ENCODE data around the gene RSAD1.
A peak's percentile ranks its signal among the peaks of the same experiment; 100 is the strongest.

RSAD1 gene

GRCh38 chr17:50524838-50525237, 46.2 kb downstream of the RSAD1 start:
- ChIA-PET POLR2A (no interaction called here), CTCF (interaction anchor here (0.6 to 1.0 kb wide), 3 partner anchors 38 to 435 kb away, joined by 3 to 4 read pairs (median 4); no protein-coding TSS in a partner anchor)
- TF ChIP-seq TARDBP (IDR thresholded peaks at IDR 0.05) (no peak), BHLHE40 (IDR thresholded peaks at IDR 0.05; ENCODE audit: borderline replicate concordance) (no peak), FOXM1 (IDR thresholded peaks at IDR 0.05; ENCODE audit: borderline replicate concordance) (no peak), LEF1 (IDR thresholded peaks at IDR 0.05; ENCODE audit: borderline replicate concordance) (no peak), SP1 (IDR thresholded peaks at IDR 0.05) (no peak), ZNF384 (IDR thresholded peaks at IDR 0.05) (no peak), L3MBTL2 (conservative IDR thresholded peaks at IDR 0.05) (no peak), FOXA1 (IDR thresholded peaks at IDR 0.05) (no peak)
- no peak for DNase-seq (ENCODE audit: extremely low spot score)

- POLR2A ChIA-PET = no interaction called here
- TF ChIP-seq ZNF384 (IDR thresholded peaks at IDR 0.05) = no peak
These were observed 48.6 kb downstream of the RSAD1 start for GRCh38 chr17:50527155-50527762.

GRCh38 chr17:50527949-50528474, 49.4 kb downstream of the RSAD1 start:
- CTCF ChIA-PET = no interaction called here
- DNase-seq (ENCODE audit: extremely low spot score) = no peak
- POLR2A ChIA-PET = interaction anchor here (1.7 kb wide), 1 partner anchor 15 kb away, joined by 4 read pairs; no protein-coding TSS in a partner anchor
- TF ChIP-seq FOXM1 (IDR thresholded peaks at IDR 0.05; ENCODE audit: borderline replicate concordance) (no peak), CTBP1 (IDR thresholded peaks at IDR 0.05; ENCODE audit: borderline replicate concordance) (no peak), FOXA1 (IDR thresholded peaks at IDR 0.05) (no peak), L3MBTL2 (conservative IDR thresholded peaks at IDR 0.05) (no peak), FOXK2 (IDR thresholded peaks at IDR 0.05) (no peak), BHLHE40 (IDR thresholded peaks at IDR 0.05; ENCODE audit: borderline replicate concordance) (no peak), ZNF384 (IDR thresholded peaks at IDR 0.05) (no peak), PKNOX1 (IDR thresholded peaks at IDR 0.05) (peak; percentile 54)

More at GRCh38 chr17:50527155-50527762, 48.6 kb downstream of the RSAD1 start:
- CTCF ChIA-PET = no interaction called here
- DNase-seq (ENCODE audit: extremely low spot score) = no peak

- TF ChIP-seq ELF4 (IDR thresholded peaks at IDR 0.05) (no peak), ARNT (IDR thresholded peaks at IDR 0.05) (no peak), FOXK2 (IDR thresholded peaks at IDR 0.05) (no peak), LEF1 (IDR thresholded peaks at IDR 0.05; ENCODE audit: borderline replicate concordance) (no peak), SUZ12 (IDR thresholded peaks at IDR 0.05) (no peak), TARDBP (IDR thresholded peaks at IDR 0.05) (no peak), PKNOX1 (IDR thresholded peaks at IDR 0.05) (no peak), L3MBTL2 (conservative IDR thresholded peaks at IDR 0.05) (no peak), ZNF384 (IDR thresholded peaks at IDR 0.05) (no peak), CTBP1 (IDR thresholded peaks at IDR 0.05; ENCODE audit: borderline replicate concordance) (no peak), SP1 (IDR thresholded peaks at IDR 0.05) (no peak), NFRKB (IDR thresholded peaks at IDR 0.05) (no peak), BHLHE40 (IDR thresholded peaks at IDR 0.05; ENCODE audit: borderline replicate concordance) (no peak), FOXM1 (IDR thresholded peaks at IDR 0.05; ENCODE audit: borderline replicate concordance) (no peak), HDGF (IDR thresholded peaks at IDR 0.05; ENCODE audit: borderline replicate concordance) (no peak), FOXA1 (IDR thresholded peaks at IDR 0.05) (no peak)
- ChIA-PET POLR2A (no interaction called here), CTCF (interaction anchor here (0.7 kb wide), 1 partner anchor 310 kb away, joined by 3 read pairs; no protein-coding TSS in a partner anchor)
- no peak for DNase-seq (ENCODE audit: extremely low spot score)
These were observed 51.2 kb downstream of the RSAD1 start for GRCh38 chr17:50529849-50530248.

- TF ChIP-seq FOXM1 (IDR thresholded peaks at IDR 0.05; ENCODE audit: borderline replicate concordance) (no peak), L3MBTL2 (conservative IDR thresholded peaks at IDR 0.05) (no peak), SP1 (IDR thresholded peaks at IDR 0.05) (no peak), PKNOX1 (IDR thresholded peaks at IDR 0.05) (no peak), ZNF384 (IDR thresholded peaks at IDR 0.05) (no peak)
- no peak for DNase-seq (ENCODE audit: extremely low spot score)
- CTCF ChIA-PET = interaction anchor here (0.6 to 1.1 kb wide), 3 partner anchors 49 to 75 kb away, joined by 3 to 4 read pairs (median 3); no protein-coding TSS in a partner anchor
- POLR2A ChIA-PET = interaction anchor here (1.2 to 3.9 kb wide), 2 partner anchors 10 to 27 kb away, joined by 4 to 17 read pairs; no protein-coding TSS in a partner anchor
These were observed 52.9 kb downstream of the RSAD1 start for GRCh38 chr17:50531428-50532025.

GRCh38 chr17:50532452-50533024, 53.9 kb downstream of the RSAD1 start, which contains the start of gene EPN3:
TSS of gene EPN3 (plus strand) at chr17:50532735. CDS start at chr17:50536557, 3,822 bp downstream.
- TF ChIP-seq BHLHE40 (IDR thresholded peaks at IDR 0.05; ENCODE audit: borderline replicate concordance) = no peak
- no peak for TF ChIP-seq SP1 (IDR thresholded peaks at IDR 0.05)
- TF ChIP-seq PKNOX1 (IDR thresholded peaks at IDR 0.05) = no peak
- TF ChIP-seq ARNT (IDR thresholded peaks at IDR 0.05) = no peak
- TF ChIP-seq FOXA1 (IDR thresholded peaks at IDR 0.05) = no peak
- TF ChIP-seq TARDBP (IDR thresholded peaks at IDR 0.05) = no peak
- TF ChIP-seq L3MBTL2 (conservative IDR thresholded peaks at IDR 0.05) = no peak
- no peak for TF ChIP-seq ZNF384 (IDR thresholded peaks at IDR 0.05)
- TF ChIP-seq NFRKB (IDR thresholded peaks at IDR 0.05) = no peak
- ChIA-PET POLR2A (interaction anchor here (1.2 to 3.9 kb wide), 2 partner anchors 9 to 28 kb away, joined by 4 to 17 read pairs; no protein-coding TSS in a partner anchor), CTCF (no interaction called here)
- no peak for DNase-seq (ENCODE audit: extremely low spot score)
